Natural killer cell (primary cell): ENCODE data around the gene DCP2. TPM values are rescaled to one million over a fixed set of nuclear protein-coding genes. Genes with fewer than 3 reads are reported as not detected.

ENCODE experiments used
- ATAC-seq, 3 donors: fragments of 150-1000 bp in 2 of 3; fragments of 200-7000 bp in 1 of 3; cut with Tn5 transposase; 1 replicate in 1 of 3; 2 replicates in 2 of 3; pipeline ENCODE4 v1.10.0; 2021; ENCODE audit warnings: mild to moderate bottlenecking in 2 of 3, moderate library complexity in 2 of 3
- DNase-seq, 2 donors: peaks; one replicate each; pipeline versions ENCODE4 v3.0.0 to v3.0.0-alpha.2; 2013 to 2021; ENCODE audit warnings: mixed read lengths in 1 of 2
- H3K27ac ChIP-seq: one replicate; pipeline ENCODE4 v1.5.1; 2013; ENCODE audit warnings: mild to moderate bottlenecking, low read length
- H3K27me3 ChIP-seq: one replicate; pipeline ENCODE4 v1.6.1; 2013; ENCODE audit warnings: low read length; ENCODE audit not compliant: control insufficient read depth, insufficient read depth
- H3K36me3 ChIP-seq: one replicate; pipeline ENCODE4 v1.6.1; 2013; ENCODE audit warnings: low read length; ENCODE audit not compliant: control insufficient read depth, insufficient read depth
- H3K4me1 ChIP-seq: one replicate; pipeline ENCODE4 v1.6.1; 2013; ENCODE audit warnings: low read length; ENCODE audit not compliant: control insufficient read depth, insufficient read depth
- H3K4me3 ChIP-seq: one replicate; pipeline ENCODE4 v1.5.1; 2013; ENCODE audit warnings: low read length
- H3K9me3 ChIP-seq: one replicate; pipeline ENCODE4 v1.6.1; 2013; ENCODE audit warnings: low read length; ENCODE audit not compliant: control insufficient read depth, insufficient read depth
- H3K27ac Mint-ChIP-seq, 2 donors: one replicate each; pipeline ENCODE4 v1.8.0; 2022; ENCODE audit warnings: mild to moderate bottlenecking in 2 of 2, mixed read lengths in 2 of 2, moderate library complexity in 1 of 2
- H3K27me3 Mint-ChIP-seq, 2 donors: one replicate each; pipeline ENCODE4 v1.8.0; 2022; ENCODE audit warnings: low read depth in 2 of 2, mixed read lengths in 2 of 2
- H3K36me3 Mint-ChIP-seq: one replicate; pipeline ENCODE4 v1.8.0; 2022; ENCODE audit warnings: mixed read lengths
- H3K4me1 Mint-ChIP-seq, 2 donors: one replicate each; pipeline ENCODE4 v1.8.0; 2022; ENCODE audit warnings: mixed read lengths in 2 of 2
- H3K4me3 Mint-ChIP-seq: one replicate; pipeline ENCODE4 v1.8.0; 2022; ENCODE audit warnings: mild to moderate bottlenecking, moderate library complexity, mixed read lengths
- H3K9me3 Mint-ChIP-seq, 2 donors: one replicate each; pipeline ENCODE4 v1.8.0; 2022; ENCODE audit warnings: mixed read lengths in 2 of 2
- CTCF ChIP-seq: fragments of 200-600 bp; IDR thresholded peaks from one replicate; pipeline ENCODE4 v1.8.0; 2022; ENCODE audit warnings: antibody characterized with exemption
- WGBS: methylation state at CpG from one replicate; pipeline ENCODE4 v1.1.7; 2013; ENCODE audit warnings: missing lambda C conversion rate; ENCODE audit not compliant: insufficient coverage; 5-methylcytosine and 5-hydroxymethylcytosine counted together
- intact Hi-C: fragments of 100-400 bp; cut with micrococcal nuclease; formaldehyde crosslinking; loops from one replicate; pipeline ENCODE4 v1.14.2; 2022
- total RNA-seq, 4 donors: library from RNA; stranded (reverse); fragments of 120-200 nt in 1 of 4; gene quantifications; one replicate each; pipeline versions ENCODE4 v1.2.3 to v1.2.4, GENCODE V29; 2013 to 2022

Gene DCP2
- total RNA-seq, 3 donors from 2014 or later (not counting 1 experiment from before 2014, with no cell fraction given): 69.3 to 82.9 (median 76.7) TPM

GRCh38 chr5:113039934-113040285 is 63.3 kb downstream of the DCP2 start:
- peaks cover 9% of the 10 kb centered on the region in 2 donors for H3K4me1 Mint-ChIP-seq
- no peak overlapping the region for H3K4me3 Mint-ChIP-seq
- DNase-seq (no peak), ATAC-seq (no peak)
- no peak overlapping the region for H3K4me3 ChIP-seq
- peaks cover 7% of the 10 kb centered on the region for H3K4me1 ChIP-seq
- H3K27ac ChIP-seq: no peak overlapping the region
- no peaks in the 10 kb centered on the region for H3K9me3 ChIP-seq
- no peaks in the 10 kb centered on the region for H3K36me3 ChIP-seq
- 87% methylated on average over 4 of the region's 4 CpGs for WGBS
- no peak overlapping the region for H3K27ac Mint-ChIP-seq
- H3K27me3 Mint-ChIP-seq: no peaks in the 10 kb centered on the region
- TF ChIP-seq CTCF: no peak
- H3K9me3 Mint-ChIP-seq: no peaks in the 10 kb centered on the region
- no peaks in the 10 kb centered on the region for H3K36me3 Mint-ChIP-seq
- intact Hi-C loops: no loop called here
- no peaks in the 10 kb centered on the region for H3K27me3 ChIP-seq

GRCh38 chr5:113040672-113041260 is 64.2 kb downstream of the DCP2 start:
- no peaks in the 10 kb centered on the region for H3K9me3 ChIP-seq

GRCh38 chr5:113042491-113043243 is 66.1 kb downstream of the DCP2 start:
- Mint-ChIP-seq H3K9me3 (no peaks in the 10 kb centered on the region), H3K4me3 (no peak overlapping the region), H3K4me1 (no peaks in the 10 kb centered on the region), H3K27ac (no peak overlapping the region), H3K36me3 (no peaks in the 10 kb centered on the region), H3K27me3 (no peaks in the 10 kb centered on the region)
- H3K9me3 ChIP-seq: no peaks in the 10 kb centered on the region
- H3K4me1 ChIP-seq: no peaks in the 10 kb centered on the region
- TF ChIP-seq CTCF: no peak
- H3K36me3 ChIP-seq: no peaks in the 10 kb centered on the region
- ATAC-seq (no peak), DNase-seq (no peak)
- no peaks in the 10 kb centered on the region for H3K27me3 ChIP-seq
- intact Hi-C loops: no loop called here
- 91% methylated on average over 2 of the region's 4 CpGs for WGBS
- no peak overlapping the region for H3K27ac ChIP-seq
- no peak overlapping the region for H3K4me3 ChIP-seq

More at GRCh38 chr5:113040672-113041260, 64.2 kb downstream of the DCP2 start:
- 92% methylated on average over 6 of the region's 6 CpGs for WGBS
- no peak overlapping the region for H3K27ac ChIP-seq
- Mint-ChIP-seq H3K36me3 (no peaks in the 10 kb centered on the region), H3K27ac (no peak overlapping the region), H3K4me3 (no peak overlapping the region), H3K9me3 (no peaks in the 10 kb centered on the region), H3K4me1 (peaks cover under 1% of the 10 kb centered on the region in 2 donors), H3K27me3 (no peaks in the 10 kb centered on the region)
- no peaks in the 10 kb centered on the region for H3K36me3 ChIP-seq
- no peak for DNase-seq
- no peaks in the 10 kb centered on the region for H3K4me1 ChIP-seq
- no peaks in the 10 kb centered on the region for H3K27me3 ChIP-seq
- intact Hi-C loops: no loop called here
- TF ChIP-seq CTCF: no peak
- H3K4me3 ChIP-seq: no peak overlapping the region
- ATAC-seq: no peak
